Activated CD4-positive, CD25-positive, alpha-beta regulatory T cell treated with anti-CD3 and anti-CD28 coated beads, Interleukin-2, amount 50 U/mL, for 72 hours (primary cell): ENCODE measurements around the gene MANF.
"Not testable (repeated sequence)": the region's sequence is repeated elsewhere in the genome, so short reads cannot be mapped to it uniquely, and the experiment has no call there.

Experiments
- DNase-seq: peaks from one replicate; pipeline ENCODE4 v3.0.0; 2021

The MANF gene

DNA sequence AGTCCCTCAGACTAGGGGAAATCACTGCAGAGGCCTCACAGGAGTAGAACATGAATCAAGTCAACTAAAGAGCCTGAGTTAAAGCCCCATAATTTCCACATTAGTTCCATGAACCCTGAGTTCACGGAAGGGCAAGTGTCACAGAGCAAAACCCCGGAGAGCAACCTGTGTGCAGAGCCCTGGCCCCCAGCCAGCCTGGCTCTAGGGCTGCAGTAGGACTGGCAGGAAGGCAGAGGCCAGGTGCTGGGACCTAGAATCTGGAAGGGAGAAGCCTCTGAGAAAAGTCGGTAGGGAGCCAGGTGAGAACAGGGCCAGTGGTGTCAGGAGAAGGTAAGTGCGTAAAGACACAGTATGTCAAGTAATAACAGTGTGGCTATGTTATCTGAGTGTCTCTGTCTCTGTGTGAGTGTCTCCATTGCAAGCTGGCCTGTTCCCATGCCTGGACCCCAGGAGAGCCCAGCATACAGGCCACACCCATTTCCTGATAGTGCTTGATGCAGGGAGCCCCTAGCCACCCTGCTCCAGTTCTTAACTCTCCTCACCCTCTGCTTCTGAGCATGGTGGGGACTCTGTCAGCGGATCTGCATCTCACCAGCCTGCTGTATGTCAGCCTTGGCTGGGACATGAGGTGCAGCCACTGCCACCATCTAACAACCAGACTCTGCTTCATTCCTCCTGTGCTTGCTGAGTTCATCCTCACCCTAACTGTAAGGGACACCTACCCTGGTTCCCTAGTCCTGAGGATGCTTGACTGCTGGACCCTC is 11.3 kb upstream of the MANF start:
- DNase-seq = peak; percentile 6

DNA sequence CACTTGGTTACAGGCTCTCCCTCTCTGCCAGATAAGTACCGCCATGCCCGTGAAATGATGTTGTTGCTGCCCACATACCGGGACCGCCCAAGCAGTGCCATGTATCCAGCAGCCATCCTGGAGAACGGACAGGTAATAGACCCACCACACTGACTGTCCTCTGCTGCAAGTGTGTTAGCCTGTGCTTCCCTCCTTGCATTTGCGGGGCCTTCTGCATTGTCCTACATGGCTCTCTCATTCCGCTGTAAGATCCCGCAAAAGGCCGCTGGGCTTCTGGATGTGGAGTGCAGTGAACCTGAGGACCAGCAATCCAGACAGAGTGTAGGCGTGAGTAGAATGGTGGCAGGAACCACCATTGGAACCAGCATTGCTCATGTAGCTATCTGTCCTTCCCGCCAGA is 10.6 kb upstream of the MANF start:
- peak; percentile 6 for DNase-seq

DNA sequence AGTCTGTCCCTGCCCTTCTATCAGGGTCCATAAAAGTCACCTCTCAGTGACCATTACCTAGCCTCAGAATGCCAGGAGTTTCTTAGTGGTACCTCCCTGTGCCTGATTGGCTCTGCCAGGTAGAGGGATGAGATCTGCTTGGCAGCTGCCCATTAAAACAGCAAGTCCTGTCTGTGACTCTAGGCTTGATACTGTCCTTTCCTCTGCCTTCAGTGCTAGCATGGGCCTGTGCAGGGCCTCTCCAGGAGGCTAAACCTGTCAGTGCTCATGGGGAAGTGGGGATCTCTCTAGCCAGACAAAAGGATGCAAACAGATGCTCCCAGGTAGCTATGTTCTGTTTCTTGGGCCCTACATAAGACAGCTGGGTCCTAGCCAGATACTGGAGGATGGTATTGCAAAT is 10.0 kb upstream of the MANF start:
- peak; percentile 16 for DNase-seq

DNA sequence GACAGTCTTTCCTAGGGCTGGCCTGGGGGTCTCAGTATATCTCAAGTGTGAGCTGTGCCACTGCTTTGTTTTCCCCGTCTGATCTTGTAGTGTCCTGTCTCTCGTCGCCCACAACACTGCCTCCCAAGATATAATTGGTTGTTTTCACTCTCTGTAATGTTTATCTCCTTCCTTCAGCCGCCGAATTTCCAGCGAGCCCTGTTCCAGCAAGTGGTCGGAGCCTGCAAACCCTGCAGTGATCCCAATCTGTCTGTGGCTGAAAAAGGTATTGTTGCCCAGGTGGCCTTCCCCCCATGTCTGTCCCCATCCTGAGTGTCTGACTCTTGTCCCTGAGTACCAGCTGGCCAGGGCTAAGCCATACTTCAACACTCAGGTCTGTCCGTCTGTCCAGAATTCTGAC is 9.5 kb upstream of the MANF start:
- peak; percentile 12 for DNase-seq

GRCh38 chr3:51378065-51378464 is 7.0 kb upstream of the MANF start:
- no peak for DNase-seq

GRCh38 chr3:51378726-51379125 is 6.4 kb upstream of the MANF start:
- peak; percentile 7 for DNase-seq

GRCh38 chr3:51379301-51379700 is 5.8 kb upstream of the MANF start:
- DNase-seq = peak; percentile 26

GRCh38 chr3:51379746-51380455 is 5.2 kb upstream of the MANF start:
- DNase-seq = no peak

DNA sequence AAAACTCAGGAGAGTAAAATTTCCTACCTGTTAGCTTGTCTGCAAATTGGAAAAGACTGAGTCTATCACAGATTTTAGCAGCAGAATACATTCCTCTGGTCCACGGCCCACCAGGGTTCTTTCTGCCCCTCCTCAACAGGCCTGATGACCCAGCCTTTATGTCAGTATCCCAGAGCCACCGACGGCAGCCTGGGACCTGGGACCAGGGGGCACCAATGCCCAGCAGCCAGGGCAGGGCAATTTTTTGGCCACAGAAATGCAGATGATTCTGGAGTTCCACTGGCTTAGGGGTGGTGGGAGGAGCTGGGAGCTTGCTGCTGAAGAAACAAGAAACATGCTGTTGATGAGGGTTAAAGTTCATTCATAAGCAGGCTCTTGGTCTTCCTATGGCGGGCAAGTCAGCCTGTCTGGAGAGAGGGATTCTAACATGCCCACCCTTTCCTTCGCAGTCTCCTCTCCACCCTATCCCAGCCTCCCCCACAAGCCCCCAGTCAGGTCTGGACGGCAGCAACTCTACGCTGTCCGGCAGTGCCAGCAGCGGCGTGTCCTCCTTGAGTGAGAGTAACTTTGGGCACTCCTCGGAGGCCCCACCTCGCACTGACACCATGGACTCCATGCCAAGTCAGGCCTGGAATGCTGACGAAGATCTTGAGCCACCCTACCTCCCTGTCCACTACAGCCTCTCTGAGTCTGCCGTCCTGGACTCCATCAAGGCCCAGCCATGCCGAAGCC is 4.3 kb upstream of the MANF start:
- peak; percentile 23 for DNase-seq

- DNase-seq = no peak
Observed at GRCh38 chr3:51381333-51381705, 3.8 kb upstream of the MANF start.

DNA sequence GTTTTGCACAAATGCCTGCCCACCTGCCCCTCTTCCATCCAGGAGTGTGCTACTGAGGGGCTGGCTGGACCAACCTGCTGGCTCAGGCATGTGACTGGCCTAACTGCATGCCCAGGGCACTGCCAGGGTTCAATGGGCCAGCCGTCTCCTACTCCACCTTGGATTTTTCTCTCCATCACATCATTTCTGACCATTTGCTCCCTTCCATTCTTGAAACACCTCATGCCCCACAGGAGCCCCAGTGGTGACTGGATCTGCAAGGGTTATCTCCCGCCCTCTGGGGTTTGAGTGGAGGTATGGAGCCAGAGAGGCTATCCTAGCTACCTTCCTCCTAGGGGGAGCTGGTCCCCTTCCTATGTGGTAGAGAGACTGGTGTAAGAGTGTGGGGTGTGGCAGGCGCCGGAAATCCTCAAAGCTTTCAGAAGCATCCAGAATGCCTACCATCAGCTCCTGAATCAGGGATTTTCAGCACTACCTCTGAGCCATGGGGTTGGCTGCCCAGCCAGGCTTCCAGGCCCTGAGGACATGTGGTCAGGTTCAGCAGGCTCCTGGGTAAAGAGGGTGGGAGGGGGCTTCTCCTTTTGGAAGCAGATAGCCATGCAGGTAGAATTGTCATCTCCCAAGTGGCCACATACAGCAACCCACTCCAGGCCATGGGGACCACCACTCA is 2.9 kb upstream of the MANF start:
- DNase-seq = peak; percentile 26

GRCh38 chr3:51382947-51383578 is 2.0 kb upstream of the MANF start:
- peak; percentile 6 for DNase-seq

DNA sequence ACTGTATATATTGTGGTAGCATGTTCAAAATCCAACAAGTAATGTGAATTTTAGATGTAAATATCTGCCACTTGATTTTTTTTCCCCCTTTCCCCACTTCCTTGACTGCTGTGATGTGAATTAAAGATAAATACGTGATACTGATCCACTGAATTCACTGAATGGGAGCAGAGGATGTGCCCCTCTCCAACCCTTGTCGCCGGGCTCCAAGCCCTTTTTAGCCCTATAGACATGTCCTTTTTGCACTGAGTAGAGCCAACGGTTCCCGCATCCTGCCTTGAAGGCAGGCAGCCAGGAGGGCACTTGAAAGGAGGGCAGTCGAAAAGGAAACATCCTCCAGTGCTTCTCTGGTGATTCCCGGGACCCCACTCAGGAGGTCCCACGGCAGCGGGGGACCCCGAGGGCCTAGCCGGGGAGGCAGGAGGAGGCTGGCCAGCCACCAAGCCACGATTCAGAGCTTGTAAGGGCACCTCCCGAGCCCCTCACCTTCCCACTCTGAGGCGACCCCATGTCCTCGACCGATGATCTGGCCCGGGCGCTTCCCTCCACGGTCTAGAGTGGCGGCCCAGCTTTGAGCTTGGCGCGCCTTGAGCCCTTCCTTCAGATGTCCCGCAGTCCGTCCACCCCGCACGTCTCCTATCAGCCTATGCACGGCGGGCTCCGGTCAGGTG is 901 bp upstream of the MANF start:
- DNase-seq = peak; percentile 54

DNA sequence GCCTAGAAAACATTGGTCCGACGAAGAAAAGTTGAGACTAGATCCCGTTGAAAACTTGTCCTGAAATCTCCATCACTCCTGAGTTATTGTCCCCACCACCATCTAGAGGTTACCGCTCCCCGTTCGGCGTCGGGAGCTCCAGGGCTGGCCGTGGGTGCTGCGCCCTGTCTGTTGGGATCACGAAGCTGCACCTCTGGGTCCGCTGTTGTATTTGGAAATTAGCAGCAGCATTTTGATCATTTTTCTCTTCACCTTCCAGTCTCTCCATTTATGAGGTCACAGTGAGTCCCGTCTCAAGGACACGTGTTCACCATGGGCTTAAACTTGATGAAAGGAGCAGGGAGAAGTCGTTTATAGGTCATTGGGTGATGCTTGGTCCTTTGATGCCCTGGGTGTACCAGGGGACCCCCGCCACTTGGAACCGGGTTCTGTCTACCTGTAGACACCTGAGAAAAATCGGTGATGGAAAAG is 565 bp downstream of the MANF start:
- no peak for DNase-seq

DNA sequence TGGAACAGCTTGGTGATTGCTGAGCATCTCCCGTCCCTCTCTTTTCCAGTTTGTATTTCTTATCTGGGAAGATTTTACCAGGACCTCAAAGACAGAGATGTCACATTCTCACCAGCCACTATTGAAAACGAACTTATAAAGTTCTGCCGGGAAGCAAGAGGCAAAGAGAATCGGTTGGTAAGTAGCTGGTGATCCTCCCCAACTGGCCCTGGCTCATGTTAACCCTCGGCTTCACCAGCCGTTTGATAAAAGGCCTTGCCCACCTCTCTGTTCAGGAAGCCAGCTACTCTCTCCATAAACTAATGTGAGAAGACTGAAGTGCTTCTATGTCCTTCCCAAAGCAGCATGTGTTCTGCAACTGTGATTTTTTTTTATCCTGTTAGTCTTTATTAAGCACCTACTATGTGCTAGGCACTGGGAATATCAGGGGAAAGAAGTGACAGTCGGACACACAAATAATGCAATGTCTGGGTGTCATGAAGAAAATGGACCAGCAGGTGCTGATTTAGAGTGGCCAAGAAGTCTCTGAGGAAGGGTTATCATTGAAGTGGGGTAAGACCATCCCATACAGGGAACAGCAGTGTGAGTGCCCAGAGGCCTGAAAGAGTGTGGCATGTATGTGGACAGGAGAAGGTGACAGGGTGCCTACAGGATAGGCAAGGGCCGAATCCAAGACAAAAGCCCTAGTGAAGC is 1.2 kb downstream of the MANF start:
- DNase-seq = no peak

- DNase-seq = no peak
Observed at GRCh38 chr3:51386852-51387229, 1.8 kb downstream of the MANF start.

DNA sequence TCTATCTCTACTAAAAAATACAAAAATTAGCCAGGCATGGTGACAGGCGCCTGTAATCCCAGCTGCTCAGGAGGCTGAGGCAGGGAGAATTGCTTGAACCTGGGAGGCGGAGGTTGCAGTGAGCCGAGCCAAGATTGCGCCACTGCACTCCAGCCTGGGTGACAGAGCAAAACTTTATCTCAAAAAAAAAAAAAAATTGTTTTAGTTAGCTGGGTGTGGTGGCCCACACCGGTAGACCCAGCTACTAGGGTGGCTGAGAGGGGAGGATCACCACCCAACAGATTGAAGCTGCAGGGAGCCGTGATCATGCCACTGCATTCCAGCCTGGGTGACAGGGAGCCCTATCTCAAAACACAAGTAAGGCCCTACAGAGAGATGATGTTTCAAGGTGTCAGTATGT is 2.2 kb downstream of the MANF start:
- DNase-seq = not testable (repeated sequence)

DNA sequence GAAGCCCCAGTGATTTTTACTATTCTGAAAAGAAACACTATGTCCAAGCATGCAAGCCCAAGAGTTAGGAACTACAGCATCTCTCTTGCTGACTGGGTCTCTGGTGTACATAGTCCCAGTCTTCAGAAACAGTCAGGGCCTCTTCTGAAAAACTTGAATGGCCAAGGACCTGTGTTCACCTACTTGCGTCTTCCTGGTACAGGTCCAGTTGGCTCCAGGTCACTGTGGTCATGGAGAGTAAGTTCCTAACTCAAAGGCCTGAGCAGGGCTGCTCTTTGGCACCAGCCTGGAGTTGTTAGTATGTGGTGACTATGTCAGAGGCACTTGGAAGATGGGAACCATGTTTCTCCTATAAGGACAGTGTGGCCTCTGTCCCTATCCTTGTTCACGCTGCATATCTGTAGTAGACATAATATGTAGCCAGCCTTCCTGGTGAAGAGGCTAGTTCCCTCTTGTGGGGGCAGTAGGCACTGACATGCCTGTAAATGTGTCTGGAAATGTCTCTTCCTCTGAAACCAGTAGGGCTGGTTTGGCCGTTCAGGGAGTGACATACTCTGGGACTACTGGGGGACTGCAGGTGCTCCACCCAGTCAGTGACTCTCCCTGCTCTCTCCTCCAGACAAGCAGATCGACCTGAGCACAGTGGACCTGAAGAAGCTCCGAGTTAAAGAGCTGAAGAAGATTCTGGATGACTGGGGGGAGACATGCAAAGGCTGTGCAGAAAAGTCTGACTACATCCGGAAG is 3.4 kb downstream of the MANF start:
- DNase-seq = no peak

- DNase-seq = no peak
Observed at GRCh38 chr3:51389423-51390183, 4.5 kb downstream of the MANF start.
